NCI-H1048 (cell line): ENCODE measurements around the gene SUMO2.

Experiments used
- DNase-seq: peaks from one replicate; lab custom pipeline; 2025; lab: John Stamatoyannopoulos, UW

SUMO2 gene

GRCh38 chr17:75124041-75124818 lies 58.5 kb downstream of the SUMO2 start:
- no peak for DNase-seq

- DNase-seq = no peak
These were observed 64.5 kb downstream of the SUMO2 start for GRCh38 chr17:75118307-75118706.

- no peak for DNase-seq
These were observed 66.0 kb downstream of the SUMO2 start for GRCh38 chr17:75116737-75117136.
